ENCODE measurements around the gene MAD1L1.
A peak's percentile ranks its signal among the peaks of the same experiment; 100 is the strongest.

The MAD1L1 gene

GRCh38 chr7:2013381-2014311, 219.1 kb downstream of the MAD1L1 start:
- H3K4me3 ChIP-seq (replicated peaks; ENCODE audit: low read depth, low read length): no peak overlapping the region
- TF ChIP-seq CTCF (IDR thresholded peaks at IDR 0.05; ENCODE audit: low read length, missing control alignments): no peak
- no peak for DNase-seq (ENCODE audit: low read depth)

GRCh38 chr7:2012981-2013380, 219.8 kb downstream of the MAD1L1 start:
- peak; percentile 27 for DNase-seq (ENCODE audit: low read depth)
- H3K4me3 ChIP-seq (replicated peaks; ENCODE audit: low read depth, low read length): no peak overlapping the region
- no peak for TF ChIP-seq CTCF (IDR thresholded peaks at IDR 0.05; ENCODE audit: low read length, missing control alignments)

GRCh38 chr7:2012044-2012900, 220.5 kb downstream of the MAD1L1 start:
- TF ChIP-seq CTCF (IDR thresholded peaks at IDR 0.05; ENCODE audit: low read length, missing control alignments): no peak
- H3K4me3 ChIP-seq (replicated peaks; ENCODE audit: low read depth, low read length): no peak overlapping the region
- no peak for DNase-seq (ENCODE audit: low read depth)

GRCh38 chr7:2011266-2012043, 221.3 kb downstream of the MAD1L1 start:
- DNase-seq (ENCODE audit: low read depth): no peak
- no peak for TF ChIP-seq CTCF (IDR thresholded peaks at IDR 0.05; ENCODE audit: low read length, missing control alignments)
- H3K4me3 ChIP-seq (replicated peaks; ENCODE audit: low read depth, low read length): no peak overlapping the region

GRCh38 chr7:2010551-2011265, 222.0 kb downstream of the MAD1L1 start:
- TF ChIP-seq CTCF (IDR thresholded peaks at IDR 0.05; ENCODE audit: low read length, missing control alignments): no peak
- H3K4me3 ChIP-seq (replicated peaks; ENCODE audit: low read depth, low read length): no peak overlapping the region
- DNase-seq (ENCODE audit: low read depth): no peak

GRCh38 chr7:2010101-2010500, 222.6 kb downstream of the MAD1L1 start:
- TF ChIP-seq CTCF (IDR thresholded peaks at IDR 0.05; ENCODE audit: low read length, missing control alignments): no peak

More at GRCh38 chr7:2010101-2010500, 222.6 kb downstream of the MAD1L1 start:
- DNase-seq (ENCODE audit: low read depth): no peak
- H3K4me3 ChIP-seq (replicated peaks; ENCODE audit: low read depth, low read length): no peak overlapping the region
